ENCODE measurements around the gene CCDC34. TPM values are rescaled to one million over a fixed set of nuclear protein-coding genes. Genes with fewer than 3 reads are reported as not detected.

The CCDC34 gene
- total and polyA plus RNA-seq, 9 donors, result 13.7 to 29.6 (median 17.8) TPM

GRCh38 chr11:27406498-27407354 lies 43.7 kb upstream of the CCDC34 start:
- peaks cover 5% of the 10 kb centered on the region for H3K4me1 ChIP-seq (ENCODE audit: control insufficient read depth, insufficient read depth, low read length)
- no peak overlapping the region for H3K4me3 ChIP-seq (ENCODE audit: low read length)
- no CpG with 5 or more reads among the region's 3 CpGs for WGBS (ENCODE audit: insufficient coverage)
- DNase-seq, result no peak
- no peaks in the 10 kb centered on the region for H3K9me3 ChIP-seq (replicated peaks; ENCODE audit: control insufficient read depth, low read depth, low read length)
- H3K27ac ChIP-seq (ENCODE audit: low read length), result no peak overlapping the region
- no peaks in the 10 kb centered on the region for H3K36me3 ChIP-seq (ENCODE audit: control insufficient read depth, insufficient read depth, low read length)
- H3K27me3 ChIP-seq (ENCODE audit: control insufficient read depth, insufficient read depth, low read length), result no peaks in the 10 kb centered on the region

GRCh38 chr11:27405134-27405533 lies 42.1 kb upstream of the CCDC34 start:
- Histone ChIP-seq H3K27ac (ENCODE audit: low read length) (no peak overlapping the region), H3K9me3 (replicated peaks; ENCODE audit: control insufficient read depth, low read depth, low read length) (no peaks in the 10 kb centered on the region), H3K4me3 (ENCODE audit: low read length) (no peak overlapping the region), H3K36me3 (ENCODE audit: control insufficient read depth, insufficient read depth, low read length) (no peaks in the 10 kb centered on the region), H3K4me1 (ENCODE audit: control insufficient read depth, insufficient read depth, low read length) (peaks cover 5% of the 10 kb centered on the region), H3K27me3 (ENCODE audit: control insufficient read depth, insufficient read depth, low read length) (no peaks in the 10 kb centered on the region)
- DNase-seq, result no peak
- 89% methylated on average over 3 of the region's 3 CpGs for WGBS (ENCODE audit: insufficient coverage)

- WGBS (ENCODE audit: insufficient coverage), result 89% methylated on average over 1 of the region's 2 CpGs
- Histone ChIP-seq H3K4me3 (ENCODE audit: low read length) (no peak overlapping the region), H3K4me1 (ENCODE audit: control insufficient read depth, insufficient read depth, low read length) (peaks cover 5% of the 10 kb centered on the region), H3K27me3 (ENCODE audit: control insufficient read depth, insufficient read depth, low read length) (no peaks in the 10 kb centered on the region), H3K36me3 (ENCODE audit: control insufficient read depth, insufficient read depth, low read length) (no peaks in the 10 kb centered on the region), H3K9me3 (replicated peaks; ENCODE audit: control insufficient read depth, low read depth, low read length) (no peaks in the 10 kb centered on the region), H3K27ac (ENCODE audit: low read length) (no peak overlapping the region)
- no peak for DNase-seq
Observed at GRCh38 chr11:27404427-27404826, 41.4 kb upstream of the CCDC34 start.

- no peak overlapping the region for H3K27ac ChIP-seq (ENCODE audit: low read length)
Observed at GRCh38 chr11:27403195-27403594, 40.2 kb upstream of the CCDC34 start.

GRCh38 chr11:27402450-27402849 lies 39.4 kb upstream of the CCDC34 start:
- WGBS (ENCODE audit: insufficient coverage), result no CpG with 5 or more reads among the region's 2 CpGs
- no peaks in the 10 kb centered on the region for H3K36me3 ChIP-seq (ENCODE audit: control insufficient read depth, insufficient read depth, low read length)
- H3K4me1 ChIP-seq (ENCODE audit: control insufficient read depth, insufficient read depth, low read length), result peaks cover 13% of the 10 kb centered on the region
- H3K4me3 ChIP-seq (ENCODE audit: low read length), result no peak overlapping the region
- no peak for DNase-seq
- no peaks in the 10 kb centered on the region for H3K9me3 ChIP-seq (replicated peaks; ENCODE audit: control insufficient read depth, low read depth, low read length)
- H3K27ac ChIP-seq (ENCODE audit: low read length), result no peak overlapping the region
- no peaks in the 10 kb centered on the region for H3K27me3 ChIP-seq (ENCODE audit: control insufficient read depth, insufficient read depth, low read length)

More at GRCh38 chr11:27403195-27403594, 40.2 kb upstream of the CCDC34 start:
- no CpG with 5 or more reads among the region's 2 CpGs for WGBS (ENCODE audit: insufficient coverage)
- H3K9me3 ChIP-seq (replicated peaks; ENCODE audit: control insufficient read depth, low read depth, low read length), result no peaks in the 10 kb centered on the region
- no peak overlapping the region for H3K4me3 ChIP-seq (ENCODE audit: low read length)
- no peaks in the 10 kb centered on the region for H3K27me3 ChIP-seq (ENCODE audit: control insufficient read depth, insufficient read depth, low read length)
- no peaks in the 10 kb centered on the region for H3K36me3 ChIP-seq (ENCODE audit: control insufficient read depth, insufficient read depth, low read length)
- DNase-seq, result no peak
- H3K4me1 ChIP-seq (ENCODE audit: control insufficient read depth, insufficient read depth, low read length), result peaks cover 8% of the 10 kb centered on the region

- H3K4me3 ChIP-seq (ENCODE audit: low read length), result no peak overlapping the region
Observed at GRCh38 chr11:27401833-27402316, 38.9 kb upstream of the CCDC34 start.

GRCh38 chr11:27401280-27401832 lies 38.3 kb upstream of the CCDC34 start:
- Histone ChIP-seq H3K4me1 (ENCODE audit: control insufficient read depth, insufficient read depth, low read length) (peaks cover 15% of the 10 kb centered on the region), H3K9me3 (replicated peaks; ENCODE audit: control insufficient read depth, low read depth, low read length) (no peaks in the 10 kb centered on the region), H3K27me3 (ENCODE audit: control insufficient read depth, insufficient read depth, low read length) (no peaks in the 10 kb centered on the region), H3K27ac (ENCODE audit: low read length) (no peak overlapping the region), H3K4me3 (ENCODE audit: low read length) (no peak overlapping the region), H3K36me3 (ENCODE audit: control insufficient read depth, insufficient read depth, low read length) (no peaks in the 10 kb centered on the region)
- no CpG with 5 or more reads among the region's 5 CpGs for WGBS (ENCODE audit: insufficient coverage)
- DNase-seq, result no peak

More at GRCh38 chr11:27401833-27402316, 38.9 kb upstream of the CCDC34 start:
- Histone ChIP-seq H3K36me3 (ENCODE audit: control insufficient read depth, insufficient read depth, low read length) (no peaks in the 10 kb centered on the region), H3K9me3 (replicated peaks; ENCODE audit: control insufficient read depth, low read depth, low read length) (no peaks in the 10 kb centered on the region), H3K27me3 (ENCODE audit: control insufficient read depth, insufficient read depth, low read length) (no peaks in the 10 kb centered on the region), H3K4me1 (ENCODE audit: control insufficient read depth, insufficient read depth, low read length) (peaks cover 15% of the 10 kb centered on the region), H3K27ac (ENCODE audit: low read length) (no peak overlapping the region)
- DNase-seq, result no peak
- WGBS (ENCODE audit: insufficient coverage), result 100% methylated on average over 1 of the region's 5 CpGs

- peak; percentile 56 for DNase-seq
- peaks cover 20% of the 10 kb centered on the region for H3K4me1 ChIP-seq (ENCODE audit: control insufficient read depth, insufficient read depth, low read length)
- no CpG with 5 or more reads among the region's 3 CpGs for WGBS (ENCODE audit: insufficient coverage)
- no peaks in the 10 kb centered on the region for H3K27me3 ChIP-seq (ENCODE audit: control insufficient read depth, insufficient read depth, low read length)
- H3K4me3 ChIP-seq (ENCODE audit: low read length), result no peak overlapping the region
- H3K9me3 ChIP-seq (replicated peaks; ENCODE audit: control insufficient read depth, low read depth, low read length), result no peaks in the 10 kb centered on the region
- peak overlapping the region; percentile 70 for H3K27ac ChIP-seq (ENCODE audit: low read length)
- H3K36me3 ChIP-seq (ENCODE audit: control insufficient read depth, insufficient read depth, low read length), result no peaks in the 10 kb centered on the region
Observed at GRCh38 chr11:27398400-27398770, 35.4 kb upstream of the CCDC34 start.

GRCh38 chr11:27397624-27398399 lies 34.8 kb upstream of the CCDC34 start:
- Histone ChIP-seq H3K36me3 (ENCODE audit: control insufficient read depth, insufficient read depth, low read length) (no peaks in the 10 kb centered on the region), H3K27ac (ENCODE audit: low read length) (peak overlapping the region; percentile 62), H3K9me3 (replicated peaks; ENCODE audit: control insufficient read depth, low read depth, low read length) (no peaks in the 10 kb centered on the region), H3K4me3 (ENCODE audit: low read length) (no peak overlapping the region), H3K4me1 (ENCODE audit: control insufficient read depth, insufficient read depth, low read length) (peaks cover 20% of the 10 kb centered on the region), H3K27me3 (ENCODE audit: control insufficient read depth, insufficient read depth, low read length) (no peaks in the 10 kb centered on the region)
- peak; percentile 53 for DNase-seq
- WGBS (ENCODE audit: insufficient coverage), result no CpG with 5 or more reads among the region's 9 CpGs

All from muscle of leg (tissue), 11 donors.